Adrenal gland (tissue), 12 donors: ENCODE results near the gene BRMS1. TPM values are rescaled to one million over a fixed set of nuclear protein-coding genes. Genes with fewer than 3 reads are reported as not detected.

Experiments
- DNase-seq, 7 donors: peaks; one replicate each; pipeline ENCODE4 v3.0.0-alpha.2; 2019 to 2020
- H3K27ac ChIP-seq, 5 donors: fragments of 200-600 bp; sonication (generic) in 4 of 5; 1 replicate in 3 of 5; 2 replicates in 2 of 5; pipeline versions ENCODE4 v1.5.1 to v1.8.0; 2016 to 2020; ENCODE audit warnings: mild to moderate bottlenecking in 1 of 5
- H3K27me3 ChIP-seq: fragments of 200-600 bp; 2 replicates; pipeline ENCODE4 v1.8.0; 2021
- H3K36me3 ChIP-seq, 2 donors: fragments of 200-600 bp; replicated peaks in 1 of 2; 1 replicate in 1 of 2; 2 replicates in 1 of 2; pipeline versions ENCODE4 v1.5.1 to v1.8.0; 2018 to 2022
- H3K4me1 ChIP-seq, 2 donors: fragments of 200-600 bp; replicated peaks in 1 of 2; 1 replicate in 1 of 2; 2 replicates in 1 of 2; pipeline versions ENCODE4 v1.5.1 to v1.8.0; 2018 to 2021
- H3K4me3 ChIP-seq, 4 donors: fragments of 200-600 bp; sonication (generic) in 3 of 4; one replicate each; pipeline ENCODE4 v1.5.1; 2016 to 2018
- H3K9me3 ChIP-seq, 3 donors: fragments of 200-600 bp; sonication (generic) in 1 of 3; replicated peaks in 1 of 3; 1 replicate in 2 of 3; 2 replicates in 1 of 3; pipeline versions ENCODE4 v1.5.1 to v1.8.0; 2016 to 2021
- POLR2A ChIP-seq, 2 donors: fragments of 450-650 bp; IDR thresholded peaks; one replicate each; pipeline ENCODE4 v1.6.1; 2017; ENCODE audit warnings: antibody characterized with exemption in 2 of 2, mild to moderate bottlenecking in 2 of 2, moderate library complexity in 1 of 2
- WGBS, 4 donors: extraction: QIAGEN DNeasy Blood & Tissue Kit in 2 of 4; methylation state at CpG; one replicate each; pipeline versions ENCODE4 v1.1.5 to v1.1.7; 2013 to 2017; 5-methylcytosine and 5-hydroxymethylcytosine counted together
- intact Hi-C, 2 donors: fragments of 100-400 bp; cut with DNase I; formaldehyde crosslinking; loops; one replicate each; pipeline versions ENCODE4 v1.14.1 to v1.15.0; 2022 to 2023
- polyA plus RNA-seq, 3 donors: library from polyadenylated mRNA; stranded (reverse); fragments of 200-250 nt in 2 of 3; fragments of 350-450 nt in 1 of 3; fragmentation: Illumina TruSeq in 1 of 3; extraction: RNeasy Lipid Tissue Mini Kit (QIAGEN cat#74804) in 1 of 3; gene quantifications; one replicate each; pipeline ENCODE4 v1.2.3, GENCODE V29; 2013 to 2014
- total RNA-seq, 9 donors: library from RNA; depleted of rRNA in 4 of 9; stranded (reverse); fragments of >200 nt in 4 of 9; fragments of 120-200 nt in 1 of 9; fragmentation: NEBNext Ultra II Directional in 1 of 9; extraction: Animal tissue kit (Norgen Biotek cat#: 25700) in 1 of 9; gene quantifications; one replicate each; pipeline versions ENCODE4 v1.1.0 to v1.2.4, GENCODE V29; 2013 to 2023
- TF ChIP-seq, protein P1 (sequence below), 6 experiments: fragments of 450-650 bp in 4 of 6; fragments of 200-600 bp in 2 of 6; sonication (generic) in 1 of 6; IDR thresholded peaks; 1 replicate in 5 of 6; 2 replicates in 1 of 6; pipeline versions ENCODE4 v1.5.1 to v1.8.0; 2016 to 2021; ENCODE audit warnings: antibody characterized with exemption in 6 of 6, mild to moderate bottlenecking in 2 of 6, moderate library complexity in 1 of 6
- donor health status: healthy with polysubstance abuse.
- donor health status: Bipolar disorder and iron deficiency.
- donor health status: DM: yes; HTN: yes; CAD: no.
- donor health status: DM: no; HTN: no; CAD: no.
- donor health status: DM: no; HTN: no; CAD: no.
- donor health status: DM: yes; HTN: yes; CAD: no.

BRMS1 gene
- total and polyA plus RNA-seq, 12 donors = 22.4 to 55.3 (median 41.7) TPM

DNA sequence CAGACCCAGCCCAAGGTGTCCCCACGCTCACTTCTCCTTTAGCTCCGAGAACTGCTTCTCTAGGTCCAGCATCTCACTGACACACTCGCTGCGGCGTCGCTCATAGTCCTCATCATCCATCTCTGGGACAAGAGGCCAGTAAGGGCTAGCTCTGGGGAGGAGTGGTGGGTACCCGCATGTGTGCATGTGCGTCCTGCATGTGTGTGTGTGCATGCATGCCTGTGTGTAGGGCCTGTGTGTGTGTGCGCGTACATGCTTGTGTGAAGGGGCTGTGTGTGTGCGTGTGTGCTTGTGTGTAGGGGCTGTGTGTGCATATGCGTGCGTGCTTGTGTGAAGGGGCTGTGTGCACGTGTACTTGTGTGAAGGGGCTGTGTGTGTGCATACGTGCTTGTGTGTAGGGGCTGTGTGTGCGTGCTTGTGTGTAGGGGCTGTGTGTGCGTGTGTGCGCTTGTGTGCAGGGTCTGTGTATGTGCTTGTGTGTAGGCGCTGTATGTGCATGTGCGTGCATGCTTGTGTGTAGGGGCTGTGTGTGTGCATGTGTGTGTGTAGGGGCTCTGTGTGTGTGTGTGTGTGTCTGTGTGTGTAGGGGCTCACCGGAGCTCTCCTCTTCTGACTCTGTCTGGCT lies 3.3 kb downstream of the BRMS1 start:
- Histone ChIP-seq H3K4me3 (no peak overlapping the region), H3K36me3 (peaks cover 0 to 37% of the 10 kb centered on the region in 2 donors), H3K4me1 (peaks cover 22 to 35% of the 10 kb centered on the region in 2 donors), H3K27me3 (no peaks in the 10 kb centered on the region), H3K27ac (no peak overlapping the region), H3K9me3 (no peaks in the 10 kb centered on the region)
- intact Hi-C loops = loop anchor here in 1 of 2 donors (5.0 kb wide), 1 partner anchor 34 kb away; no protein-coding TSS in a partner anchor
- TF ChIP-seq, protein P1, sequence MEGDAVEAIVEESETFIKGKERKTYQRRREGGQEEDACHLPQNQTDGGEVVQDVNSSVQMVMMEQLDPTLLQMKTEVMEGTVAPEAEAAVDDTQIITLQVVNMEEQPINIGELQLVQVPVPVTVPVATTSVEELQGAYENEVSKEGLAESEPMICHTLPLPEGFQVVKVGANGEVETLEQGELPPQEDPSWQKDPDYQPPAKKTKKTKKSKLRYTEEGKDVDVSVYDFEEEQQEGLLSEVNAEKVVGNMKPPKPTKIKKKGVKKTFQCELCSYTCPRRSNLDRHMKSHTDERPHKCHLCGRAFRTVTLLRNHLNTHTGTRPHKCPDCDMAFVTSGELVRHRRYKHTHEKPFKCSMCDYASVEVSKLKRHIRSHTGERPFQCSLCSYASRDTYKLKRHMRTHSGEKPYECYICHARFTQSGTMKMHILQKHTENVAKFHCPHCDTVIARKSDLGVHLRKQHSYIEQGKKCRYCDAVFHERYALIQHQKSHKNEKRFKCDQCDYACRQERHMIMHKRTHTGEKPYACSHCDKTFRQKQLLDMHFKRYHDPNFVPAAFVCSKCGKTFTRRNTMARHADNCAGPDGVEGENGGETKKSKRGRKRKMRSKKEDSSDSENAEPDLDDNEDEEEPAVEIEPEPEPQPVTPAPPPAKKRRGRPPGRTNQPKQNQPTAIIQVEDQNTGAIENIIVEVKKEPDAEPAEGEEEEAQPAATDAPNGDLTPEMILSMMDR (IDR thresholded peaks at IDR 0.05) = no peak
- no peak for TF ChIP-seq POLR2A (IDR thresholded peaks at IDR 0.05)
- WGBS, 4 donors = 91 to 94% (median 92%) methylated on average over 20 to 21 of the region's 21 CpGs
- DNase-seq = peak in 1 of 7 donors; percentile 12

DNA sequence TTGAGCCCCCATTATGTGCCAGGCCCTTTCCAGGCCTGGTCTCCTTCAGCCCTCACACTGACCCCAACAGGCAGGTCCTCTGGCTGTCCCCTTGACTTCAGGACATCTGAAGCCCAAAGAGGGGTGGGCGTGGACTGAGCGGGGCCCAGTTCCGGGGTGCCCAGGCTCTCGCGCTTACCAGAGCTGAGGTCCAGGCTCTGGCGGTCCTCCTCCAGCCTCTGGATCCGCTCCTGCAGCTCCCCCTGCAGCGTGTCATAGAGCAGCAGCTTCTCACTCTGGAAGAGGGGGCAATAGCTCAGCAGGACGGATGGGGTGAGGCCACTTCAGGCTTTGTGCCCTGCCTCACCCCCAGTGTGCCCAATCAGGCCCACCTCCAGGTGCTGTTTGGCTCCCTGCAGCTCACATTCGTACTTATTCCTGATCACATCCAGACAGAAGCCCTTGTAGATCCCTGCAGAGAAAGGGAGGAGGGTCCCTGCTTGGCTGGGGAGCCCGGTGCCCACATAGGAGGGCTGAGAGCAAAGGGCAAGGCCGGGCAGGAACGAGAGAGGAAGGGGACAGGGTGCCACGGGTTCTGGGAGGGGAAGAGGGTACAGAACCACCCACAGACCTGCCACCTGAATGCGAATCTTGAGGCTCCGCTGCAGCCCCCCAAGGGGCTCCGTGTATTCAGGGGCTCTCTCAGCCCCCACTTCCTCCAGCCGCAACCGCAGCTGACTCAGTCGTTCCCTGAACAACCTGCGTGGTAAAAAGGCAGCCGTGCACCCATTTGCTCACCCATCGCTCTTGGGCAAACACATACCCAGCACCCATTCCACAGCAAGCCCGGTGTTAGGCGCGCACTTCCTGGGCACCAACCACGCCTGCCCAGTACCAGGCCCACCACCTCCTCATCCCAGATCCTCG lies 4.1 kb downstream of the BRMS1 start:
- Histone ChIP-seq H3K36me3 (peaks cover 0 to 37% of the 10 kb centered on the region in 2 donors), H3K27ac (no peak overlapping the region), H3K9me3 (no peaks in the 10 kb centered on the region), H3K4me3 (no peak overlapping the region), H3K27me3 (no peaks in the 10 kb centered on the region), H3K4me1 (peaks cover 19 to 31% of the 10 kb centered on the region in 2 donors)
- TF ChIP-seq POLR2A (IDR thresholded peaks at IDR 0.05) = no peak
- TF ChIP-seq, protein P1 (IDR thresholded peaks at IDR 0.05) = no peak
- DNase-seq = peak in 1 of 7 donors; percentile 14
- intact Hi-C loops = loop anchor here in 1 of 2 donors (5.0 kb wide), 1 partner anchor 34 kb away; no protein-coding TSS in a partner anchor
- WGBS, 4 donors = 91 to 96% (median 92%) methylated on average over 15 to 28 of the region's 28 CpGs

DNA sequence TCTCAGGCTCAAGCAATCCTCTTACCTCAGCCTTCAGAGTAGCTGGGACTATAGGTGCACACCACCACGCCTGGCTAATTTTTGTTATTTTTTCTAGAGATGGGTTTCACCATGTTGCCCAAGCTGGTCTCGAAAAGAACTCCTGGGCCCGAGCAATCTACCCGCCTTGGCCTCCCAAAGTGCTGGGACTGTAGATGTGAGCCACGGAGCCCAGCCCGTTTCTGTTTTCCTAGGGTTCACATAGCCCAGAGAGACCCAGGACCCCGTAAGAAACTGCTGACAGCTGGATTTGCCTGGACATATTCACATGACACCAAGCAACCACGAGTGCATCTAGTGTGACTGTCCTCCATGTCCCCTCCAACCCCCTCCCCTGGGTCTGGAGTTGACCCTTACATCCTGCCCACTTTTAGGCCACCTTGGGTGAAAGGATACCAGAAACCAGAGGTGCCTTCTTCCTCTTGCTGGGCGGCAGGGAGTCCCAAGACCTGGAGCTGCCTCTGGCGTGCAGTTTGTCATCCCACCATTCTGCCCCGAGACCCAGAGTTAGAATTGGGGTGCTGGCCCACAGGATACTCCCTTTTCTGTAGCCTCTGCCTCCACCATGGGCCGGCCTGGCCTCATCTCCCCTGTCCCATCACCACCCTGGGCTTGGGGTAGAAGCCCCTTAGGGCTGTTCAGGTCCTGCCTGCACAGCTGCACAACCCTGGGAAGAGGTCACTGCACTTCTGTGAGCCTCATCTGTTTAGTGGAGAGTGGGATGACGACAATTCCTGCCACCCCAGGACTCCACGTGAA lies 5.0 kb downstream of the BRMS1 start:
- peak in 1 of 7 donors; percentile 10 for DNase-seq
- intact Hi-C loops = loop anchor here in 1 of 2 donors (5.0 kb wide), 1 partner anchor 33 kb away; no protein-coding TSS in a partner anchor

More for the DNA sequence above, 5.0 kb downstream of the BRMS1 start:
- WGBS, 4 donors = 76 to 80% (median 79%) methylated on average over 13 to 14 of the region's 14 CpGs
- TF ChIP-seq POLR2A (IDR thresholded peaks at IDR 0.05) = no peak
- TF ChIP-seq, protein P1 (IDR thresholded peaks at IDR 0.05) = no peak
- Histone ChIP-seq H3K36me3 (peaks cover 0 to 37% of the 10 kb centered on the region in 2 donors), H3K27ac (no peak overlapping the region), H3K9me3 (no peaks in the 10 kb centered on the region), H3K4me1 (peaks cover 17 to 32% of the 10 kb centered on the region in 2 donors), H3K27me3 (no peaks in the 10 kb centered on the region), H3K4me3 (no peak overlapping the region)
